Uterus (tissue), 4 donors: ENCODE results near the gene SLC6A9. TPM values are rescaled to one million over a fixed set of nuclear protein-coding genes. Genes with fewer than 3 reads are reported as not detected.
A peak's percentile ranks its signal among the peaks of the same experiment; 100 is the strongest.

Source experiments
- DNase-seq, 2 donors: peaks; one replicate each; pipeline ENCODE4 v3.0.0-alpha.2; 2019 to 2020
- H3K27ac ChIP-seq, 2 donors: fragments of 200-600 bp; sonication (generic); 1 replicate in 1 of 2; 2 replicates in 1 of 2; pipeline ENCODE4 v1.5.1; 2016 to 2018
- H3K27me3 ChIP-seq, 2 donors: fragments of 200-600 bp; sonication (generic); one replicate each; pipeline ENCODE4 v1.5.1; 2018 to 2019; ENCODE audit warnings: control low read depth in 1 of 2
- H3K36me3 ChIP-seq, 2 donors: fragments of 200-600 bp; sonication (generic); one replicate each; pipeline ENCODE4 v1.5.1; 2019; ENCODE audit warnings: control low read depth in 1 of 2
- H3K4me1 ChIP-seq, 2 donors: fragments of 200-600 bp; sonication (generic); one replicate each; pipeline ENCODE4 v1.5.1; 2018 to 2019; ENCODE audit warnings: control low read depth in 1 of 2
- H3K4me3 ChIP-seq, 2 donors: fragments of 200-600 bp; sonication (generic); 1 replicate in 1 of 2; 2 replicates in 1 of 2; pipeline ENCODE4 v1.5.1; 2018 to 2019; ENCODE audit warnings: mild to moderate bottlenecking in 1 of 2
- H3K9me3 ChIP-seq, 2 donors: fragments of 200-600 bp; sonication (generic); one replicate each; pipeline ENCODE4 v1.5.1; 2019; ENCODE audit warnings: control low read depth in 1 of 2
- POLR2A ChIP-seq, 2 donors: fragments of 450-650 bp; IDR thresholded peaks; one replicate each; pipeline ENCODE4 v1.6.1; 2016; ENCODE audit warnings: antibody characterized with exemption in 2 of 2, mild to moderate bottlenecking in 1 of 2, moderate library complexity in 1 of 2
- intact Hi-C: fragments of 100-400 bp; cut with DNase I; formaldehyde crosslinking; loops from one replicate; pipeline ENCODE4 v1.15.1; 2023; ENCODE audit warnings: low total_unique reads
- total RNA-seq, 4 donors: library from RNA; depleted of rRNA in 3 of 4; stranded (reverse); fragments of >200 nt in 3 of 4; gene quantifications; one replicate each; pipeline versions ENCODE4 v1.1.0 to v1.2.4, GENCODE V29; 2014 to 2023
- TF ChIP-seq, protein P1 (sequence below), 4 experiments: fragments of 200-600 bp in 2 of 4; fragments of 450-650 bp in 2 of 4; sonication (generic) in 2 of 4; IDR thresholded peaks; one replicate each; pipeline ENCODE4 v1.5.1; 2016 to 2019; ENCODE audit warnings: antibody characterized with exemption in 4 of 4, mild to moderate bottlenecking in 2 of 4, moderate library complexity in 1 of 4
- donor health status: DM: yes; HTN: yes; CAD: no.

The SLC6A9 gene
- total RNA-seq, 4 donors from 2014 or later = 4.6 to 30.9 (median 17.4) TPM

DNA sequence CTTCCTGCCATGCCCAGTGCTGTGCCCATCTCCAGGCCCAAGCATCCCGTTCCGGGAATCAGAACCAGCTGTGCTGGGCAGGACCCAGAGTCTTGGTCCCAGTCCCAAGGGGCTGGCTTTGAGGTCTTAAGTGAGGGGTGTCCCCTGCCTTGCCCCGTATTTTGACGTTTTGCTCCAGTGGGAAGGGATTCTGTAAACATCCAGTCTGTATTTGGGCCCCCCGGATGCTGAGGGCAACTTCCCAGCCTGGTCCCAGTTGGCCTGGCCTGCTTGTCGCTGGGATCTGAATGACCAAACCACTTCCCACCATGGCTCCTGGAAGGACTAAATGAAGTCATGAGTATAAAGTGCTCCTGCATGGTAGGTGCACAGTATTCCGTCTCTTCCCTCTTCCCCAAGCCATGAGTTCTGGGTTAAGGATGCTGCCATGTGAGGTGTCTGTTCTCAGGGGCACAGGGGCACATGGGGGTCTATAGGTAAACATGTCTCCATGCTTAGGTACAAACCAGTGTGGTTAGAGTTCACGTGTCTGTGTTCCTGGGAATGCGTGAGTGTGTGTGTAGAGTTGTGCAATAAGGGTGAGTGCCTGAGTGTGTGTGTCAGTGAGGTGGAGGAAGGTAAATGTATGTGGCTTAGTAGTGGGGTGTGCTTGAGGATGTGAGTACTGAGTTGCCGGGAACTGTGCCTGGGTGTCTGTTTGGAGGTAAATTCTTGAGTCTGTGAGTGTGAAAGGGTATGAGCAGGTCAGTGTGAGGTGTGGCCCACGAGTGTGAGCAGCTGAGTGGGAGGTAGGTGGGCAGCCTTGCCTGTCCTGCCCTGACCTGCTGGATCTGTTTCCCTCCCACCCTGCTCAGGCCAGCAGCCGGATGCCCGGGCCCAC lies 50.8 kb downstream of the SLC6A9 start:
- Histone ChIP-seq H3K27ac (peak overlapping the region; percentile 52 to 70), H3K9me3 (no peaks in the 10 kb centered on the region), H3K4me3 (peak overlapping the region; percentile 42 to 87), H3K36me3 (no peaks in the 10 kb centered on the region), H3K27me3 (no peaks in the 10 kb centered on the region), H3K4me1 (peaks cover 4 to 8% of the 10 kb centered on the region in 2 donors)
- intact Hi-C loops = no loop called here
- peak in 1 of 2 donors; percentile 20 for DNase-seq
- TF ChIP-seq POLR2A (IDR thresholded peaks at IDR 0.05) = no peak
- TF ChIP-seq, protein P1, sequence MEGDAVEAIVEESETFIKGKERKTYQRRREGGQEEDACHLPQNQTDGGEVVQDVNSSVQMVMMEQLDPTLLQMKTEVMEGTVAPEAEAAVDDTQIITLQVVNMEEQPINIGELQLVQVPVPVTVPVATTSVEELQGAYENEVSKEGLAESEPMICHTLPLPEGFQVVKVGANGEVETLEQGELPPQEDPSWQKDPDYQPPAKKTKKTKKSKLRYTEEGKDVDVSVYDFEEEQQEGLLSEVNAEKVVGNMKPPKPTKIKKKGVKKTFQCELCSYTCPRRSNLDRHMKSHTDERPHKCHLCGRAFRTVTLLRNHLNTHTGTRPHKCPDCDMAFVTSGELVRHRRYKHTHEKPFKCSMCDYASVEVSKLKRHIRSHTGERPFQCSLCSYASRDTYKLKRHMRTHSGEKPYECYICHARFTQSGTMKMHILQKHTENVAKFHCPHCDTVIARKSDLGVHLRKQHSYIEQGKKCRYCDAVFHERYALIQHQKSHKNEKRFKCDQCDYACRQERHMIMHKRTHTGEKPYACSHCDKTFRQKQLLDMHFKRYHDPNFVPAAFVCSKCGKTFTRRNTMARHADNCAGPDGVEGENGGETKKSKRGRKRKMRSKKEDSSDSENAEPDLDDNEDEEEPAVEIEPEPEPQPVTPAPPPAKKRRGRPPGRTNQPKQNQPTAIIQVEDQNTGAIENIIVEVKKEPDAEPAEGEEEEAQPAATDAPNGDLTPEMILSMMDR (IDR thresholded peaks at IDR 0.05) = no peak

DNA sequence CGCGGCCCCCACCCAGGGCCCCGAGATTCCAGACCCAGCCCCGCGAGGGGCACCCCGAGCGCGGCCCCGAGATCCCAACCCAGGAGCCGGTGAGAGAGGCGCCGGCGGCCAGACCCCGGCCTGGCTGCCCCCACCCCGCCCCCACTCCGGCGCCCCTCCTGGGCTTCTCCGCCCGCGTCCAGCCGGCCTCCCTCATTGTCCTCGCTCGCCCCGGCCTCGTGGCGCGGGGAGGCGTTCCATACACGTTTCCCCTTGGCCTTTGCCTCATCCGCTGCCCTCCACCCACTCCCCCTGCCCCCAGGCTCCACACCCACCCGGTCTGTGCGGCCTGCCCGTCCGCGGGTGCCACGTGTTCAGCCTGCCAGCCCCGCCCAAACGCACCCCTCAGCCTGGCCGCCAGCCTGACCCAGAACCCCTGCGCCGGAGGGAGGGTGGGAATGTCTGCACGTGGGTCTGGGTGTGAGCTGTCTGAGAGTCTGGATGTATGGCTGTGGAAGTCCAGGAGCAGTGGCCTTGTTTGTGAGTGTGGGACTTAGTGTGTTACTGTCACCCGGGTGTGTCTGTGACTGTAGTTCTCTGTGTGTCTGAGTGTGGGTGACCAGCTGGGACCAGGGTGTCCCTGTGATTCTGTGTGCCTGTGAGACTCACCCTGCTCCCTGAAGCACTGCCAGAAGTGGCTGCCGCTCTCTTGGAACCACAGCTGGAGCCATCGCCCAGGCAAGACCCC lies 51.6 kb downstream of the SLC6A9 start:
- intact Hi-C loops = no loop called here
- Histone ChIP-seq H3K36me3 (no peaks in the 10 kb centered on the region), H3K27me3 (no peaks in the 10 kb centered on the region), H3K4me3 (peak overlapping the region; percentile 42 to 87), H3K4me1 (peaks cover 4 to 8% of the 10 kb centered on the region in 2 donors), H3K9me3 (no peaks in the 10 kb centered on the region), H3K27ac (peak overlapping the region; percentile 52 to 70)
- peak; percentile 42 to 60 for DNase-seq
- TF ChIP-seq, protein P1 (IDR thresholded peaks at IDR 0.05) = no peak
- no peak for TF ChIP-seq POLR2A (IDR thresholded peaks at IDR 0.05)

DNA sequence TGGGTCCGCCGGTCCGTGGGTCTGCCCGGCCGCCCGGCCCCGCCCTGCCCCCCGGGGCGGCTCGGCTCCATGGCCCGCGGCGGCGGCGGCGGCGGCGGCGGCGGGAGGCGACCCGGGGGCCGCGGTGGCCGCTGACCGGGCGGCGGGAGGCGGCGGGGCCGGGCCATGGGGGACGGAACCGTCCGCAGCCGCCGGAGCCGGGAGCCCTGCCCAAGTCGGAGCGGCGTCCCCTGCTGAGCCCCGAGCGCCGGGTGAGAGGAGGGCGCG lies 52.1 kb downstream of the SLC6A9 start:
- Histone ChIP-seq H3K4me1 (peaks cover 4 to 8% of the 10 kb centered on the region in 2 donors), H3K9me3 (no peaks in the 10 kb centered on the region), H3K4me3 (peak overlapping the region; percentile 42 to 87), H3K36me3 (no peaks in the 10 kb centered on the region), H3K27ac (peak overlapping the region; percentile 52 to 70), H3K27me3 (no peaks in the 10 kb centered on the region)
- no peak for TF ChIP-seq POLR2A (IDR thresholded peaks at IDR 0.05)
- TF ChIP-seq, protein P1 (IDR thresholded peaks at IDR 0.05) = no peak
- DNase-seq = no peak
- intact Hi-C loops = no loop called here

DNA sequence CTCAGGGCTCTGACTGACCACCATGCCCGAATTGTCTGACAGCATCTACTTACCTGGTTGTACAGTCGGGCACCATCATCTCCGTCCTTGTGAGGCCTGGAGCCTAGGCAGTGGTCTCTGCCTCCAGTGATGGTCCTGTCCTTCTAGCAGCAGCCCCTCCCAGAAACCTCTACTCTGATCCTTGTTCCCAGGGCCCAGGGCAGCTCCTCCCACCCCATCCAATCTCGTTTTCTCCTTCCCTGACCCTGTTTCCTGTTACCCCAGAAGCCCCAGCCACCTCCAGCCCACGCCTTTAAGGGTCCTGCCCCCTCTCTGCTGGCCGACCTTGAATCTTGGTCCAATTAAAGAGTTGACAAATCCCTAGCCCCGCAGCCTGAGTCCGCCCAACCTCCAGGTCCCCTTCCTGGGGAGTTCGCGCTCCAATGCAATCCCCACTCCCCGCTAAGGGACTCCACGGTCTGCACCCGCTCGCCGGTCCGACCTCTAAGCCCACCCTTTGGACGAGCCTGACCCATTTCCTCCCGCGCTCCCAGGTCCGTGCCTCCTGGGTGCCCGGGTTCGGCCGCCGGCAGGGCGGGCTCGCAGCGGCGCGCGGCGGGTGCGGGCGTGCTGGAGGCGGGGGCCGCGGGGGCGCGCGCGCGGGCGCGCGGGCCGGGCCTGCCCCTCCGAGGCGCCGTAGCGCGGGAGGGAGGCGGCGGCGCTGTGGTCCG lies 52.6 kb downstream of the SLC6A9 start, which contains the start of gene B4GALT2:
Gene B4GALT2 (plus strand): TSS at position 660 of the 710 bp plus-strand sequence. CDS start 1,951 bp downstream, outside the sequence.
- DNase-seq = peak; percentile 26 to 53
- Histone ChIP-seq H3K9me3 (no peaks in the 10 kb centered on the region), H3K4me1 (peaks cover 4 to 8% of the 10 kb centered on the region in 2 donors), H3K4me3 (peak within 1 kb of the TSS; percentile 42 to 87), H3K27me3 (no peaks in the 10 kb centered on the region), H3K36me3 (no peaks in the 10 kb centered on the region), H3K27ac (peak within 1 kb of the TSS; percentile 52 to 70)
- intact Hi-C loops = no loop called here
- no peak for TF ChIP-seq POLR2A (IDR thresholded peaks at IDR 0.05)
- TF ChIP-seq, protein P1 (IDR thresholded peaks at IDR 0.05) = no peak
